Stimulated activated CD4-positive, alpha-beta T cell treated with anti-CD3 and anti-CD28 coated beads, Interleukin-1b, Interleukin-23, amount 100 ng/mL, for 24 hours (primary cell): ENCODE data around the gene TEX19.
"Not testable (repeated sequence)": the region's sequence is repeated elsewhere in the genome, so short reads cannot be mapped to it uniquely, and the experiment has no call there.

Experiments used
- DNase-seq, 4 experiments: peaks; one replicate each; pipeline ENCODE4 v3.0.0-alpha.2; 2020; ENCODE audit warnings: low read depth in 4 of 4, low spot score in 1 of 4

The TEX19 gene

GRCh38 chr17:82353484-82353883 lies 5.6 kb upstream of the TEX19 start:
- DNase-seq = no peak

DNA sequence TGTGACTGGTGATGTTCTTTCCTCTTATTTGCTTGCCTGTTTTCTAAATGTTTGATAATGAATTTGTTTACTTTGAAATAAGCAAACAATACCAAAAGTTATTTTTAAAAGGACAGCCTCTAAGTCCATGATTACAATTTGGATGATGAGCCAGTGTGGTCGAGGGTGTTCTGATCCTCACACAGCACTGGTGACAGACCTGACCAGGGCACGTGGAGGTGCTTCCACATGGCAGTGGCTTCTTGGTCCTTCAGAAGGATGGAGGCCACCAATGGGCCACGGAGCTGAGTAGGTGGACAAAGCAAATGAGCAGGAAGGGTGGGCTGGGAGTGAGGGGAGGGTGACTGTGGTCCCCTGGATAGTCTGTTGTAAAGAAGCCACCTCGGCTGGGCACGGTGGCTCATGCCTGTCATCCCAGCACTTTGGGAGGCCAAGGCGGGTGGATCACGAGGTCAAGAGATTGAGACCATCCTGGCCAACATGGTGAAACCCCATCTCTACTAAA lies 4.2 kb upstream of the TEX19 start:
- no peak for DNase-seq

DNA sequence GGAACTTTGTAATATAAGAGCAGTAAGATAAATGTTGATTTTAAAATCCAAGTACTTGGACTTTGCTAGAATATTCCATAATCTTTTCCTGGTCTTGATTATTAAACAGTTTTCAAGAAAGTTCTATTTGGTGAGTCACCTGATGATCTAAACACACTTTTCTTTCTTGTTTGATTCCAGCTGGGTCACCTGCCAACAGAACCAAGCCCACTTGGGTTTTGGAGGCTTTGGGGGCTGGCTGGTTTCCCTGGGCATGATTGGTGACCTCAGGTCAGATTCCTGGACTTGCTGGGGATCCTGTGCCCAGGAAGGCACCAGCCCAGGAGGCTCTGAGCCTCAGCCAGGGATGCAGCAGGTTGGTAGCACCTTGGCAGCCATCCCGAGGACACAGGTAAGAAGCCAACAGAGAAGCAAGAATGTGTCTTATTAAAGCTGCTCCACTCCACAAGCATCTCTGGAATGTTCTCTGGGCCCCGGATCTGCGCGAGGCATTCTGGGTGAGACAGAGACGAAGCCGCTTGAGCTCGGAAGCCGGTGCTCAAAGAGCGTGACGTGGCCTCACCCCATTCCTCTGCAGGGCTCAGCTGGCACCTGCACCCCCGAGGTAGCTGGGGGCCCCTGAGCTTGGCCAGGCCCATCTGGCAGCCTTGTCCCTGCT lies 3.1 kb upstream of the TEX19 start:
- DNase-seq = no peak

DNA sequence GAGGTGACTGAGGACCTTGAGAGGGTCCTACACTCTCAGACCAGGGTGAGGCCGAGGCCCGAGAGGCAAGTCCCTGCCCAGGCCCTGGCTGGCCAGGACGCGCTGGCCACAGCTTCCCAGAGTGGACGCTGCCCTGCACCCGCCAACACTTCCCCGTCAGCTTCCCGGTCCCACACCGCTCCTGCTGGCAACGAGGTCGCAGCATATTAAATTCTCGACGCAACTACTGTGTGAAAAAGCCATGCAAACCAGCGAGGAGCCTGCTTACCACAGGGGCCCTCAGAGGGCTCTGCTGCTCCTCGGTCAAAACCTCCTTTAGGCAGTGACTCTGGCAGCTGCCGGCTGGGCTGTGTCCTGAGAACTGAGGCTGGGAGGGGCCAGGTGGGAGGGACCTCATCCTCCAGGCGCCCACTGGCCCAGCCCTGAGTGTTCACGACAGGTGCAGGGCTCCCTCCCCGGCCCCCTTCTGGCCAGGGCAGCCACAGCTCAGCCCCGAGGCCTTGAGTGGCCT lies 2.1 kb upstream of the TEX19 start:
- DNase-seq = no peak

DNA sequence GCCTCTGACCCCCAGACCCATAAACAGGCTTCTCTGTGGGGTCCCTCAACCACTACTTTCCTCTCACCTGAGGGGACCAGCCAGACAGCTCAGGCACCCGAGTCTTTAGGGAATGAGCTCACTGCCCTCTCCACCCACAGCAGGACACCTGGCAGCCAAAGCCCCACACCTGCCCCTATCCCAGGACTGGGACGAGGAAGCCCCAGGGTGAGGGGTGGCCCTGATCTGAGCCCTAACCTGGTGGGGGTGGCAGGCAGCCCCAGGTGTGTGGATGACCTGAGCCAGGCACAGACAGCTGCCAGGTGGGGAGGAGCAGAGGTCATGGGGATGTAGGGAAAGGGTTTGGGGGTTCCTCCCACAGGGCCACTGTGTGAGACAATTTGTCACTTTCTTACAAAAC lies 1.7 kb upstream of the TEX19 start:
- DNase-seq = no peak

DNA sequence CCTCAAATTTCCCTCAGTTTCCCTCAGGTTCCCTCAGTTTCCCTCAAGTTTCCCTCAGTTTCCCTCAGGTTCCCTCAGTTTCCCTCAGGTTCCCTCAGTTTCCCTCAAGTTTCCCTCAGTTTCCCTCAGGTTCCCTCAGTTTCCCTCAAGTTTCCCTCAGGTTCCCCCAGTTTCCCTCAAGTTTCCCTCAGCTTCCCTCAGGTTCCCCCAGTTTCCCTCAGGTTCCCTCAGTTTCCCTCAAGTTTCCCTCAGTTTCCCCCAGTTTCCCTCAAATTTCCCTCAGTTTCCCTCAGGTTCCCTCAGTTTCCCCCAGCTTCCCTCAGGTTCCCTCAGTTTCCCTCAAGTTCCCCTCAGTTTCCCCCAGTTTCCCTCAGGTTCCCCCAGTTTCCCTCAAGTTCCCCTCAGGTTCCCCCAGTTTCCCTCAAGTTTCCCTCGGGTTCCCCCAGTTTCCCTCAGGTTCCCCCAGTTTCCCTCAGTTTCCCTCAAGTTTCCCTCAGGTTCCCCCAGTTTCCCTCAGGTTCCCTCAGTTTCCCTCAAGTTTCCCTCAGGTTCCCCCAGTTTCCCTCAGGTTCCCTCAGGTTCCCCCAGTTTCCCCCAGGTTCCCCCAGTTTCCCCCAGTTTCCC lies 516 bp downstream of the TEX19 start:
- DNase-seq = not testable (repeated sequence)

GRCh38 chr17:82361885-82362633 lies 3.0 kb downstream of the TEX19 start:
- DNase-seq = no peak

- no peak for DNase-seq
These were observed 6.7 kb downstream of the TEX19 start for GRCh38 chr17:82365606-82366295.

GRCh38 chr17:82366749-82367148 lies 7.7 kb downstream of the TEX19 start:
- no peak for DNase-seq

GRCh38 chr17:82367724-82368524 lies 8.9 kb downstream of the TEX19 start:
- no peak for DNase-seq

- no peak for DNase-seq
These were observed 10.2 kb downstream of the TEX19 start for GRCh38 chr17:82369211-82369610.

DNA sequence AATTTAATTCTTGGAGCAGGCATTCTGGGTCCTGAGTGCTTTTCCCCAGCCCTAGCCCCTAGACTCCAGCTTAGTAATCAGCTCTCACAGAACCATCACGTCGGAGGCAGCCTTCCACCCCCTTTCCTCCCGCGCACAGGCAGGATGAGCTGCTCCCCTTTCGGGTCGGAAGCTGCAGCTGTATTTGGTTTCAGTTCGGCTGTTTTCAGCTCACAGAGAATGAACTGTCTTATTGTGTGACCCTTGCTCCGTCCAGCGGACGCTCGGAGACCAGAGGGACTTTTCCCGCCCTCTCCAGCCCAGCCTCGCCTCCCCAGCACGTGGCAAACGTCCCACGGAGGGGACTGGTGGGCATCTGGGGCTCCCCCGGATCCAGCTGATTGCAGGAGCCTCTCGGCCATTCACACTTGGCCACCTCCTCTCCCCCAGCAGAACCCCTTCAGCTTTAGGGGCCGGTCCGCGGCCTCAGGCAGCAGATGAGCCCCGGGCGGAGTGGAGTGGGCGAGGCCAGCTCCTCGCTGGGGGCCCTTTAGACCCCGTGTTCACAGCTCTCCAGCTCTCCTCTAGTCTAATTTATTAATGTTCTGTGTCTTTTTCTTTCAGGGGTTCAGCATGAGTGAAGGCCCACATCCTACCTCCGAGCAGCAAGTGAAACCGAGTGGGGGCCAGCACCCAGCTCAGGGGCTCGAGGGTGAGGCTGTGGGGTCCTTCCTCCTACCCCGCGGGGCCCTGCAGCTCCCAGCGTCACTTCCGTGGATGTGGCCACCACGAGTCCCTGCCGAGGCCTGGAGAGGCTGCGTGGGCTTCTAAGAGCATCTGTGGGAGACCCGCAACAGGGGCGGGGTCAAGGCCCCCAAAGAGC lies 11.7 kb downstream of the TEX19 start:
- DNase-seq = no peak

GRCh38 chr17:82371333-82372248 lies 12.5 kb downstream of the TEX19 start, which contains the start of gene UTS2R:
UTS2R (plus strand) TSS chr17:82371765; CDS start chr17:82374325, 2,560 bp downstream.
- no peak for DNase-seq

GRCh38 chr17:82372249-82373071 lies 13.4 kb downstream of the TEX19 start:
- no peak for DNase-seq

DNA sequence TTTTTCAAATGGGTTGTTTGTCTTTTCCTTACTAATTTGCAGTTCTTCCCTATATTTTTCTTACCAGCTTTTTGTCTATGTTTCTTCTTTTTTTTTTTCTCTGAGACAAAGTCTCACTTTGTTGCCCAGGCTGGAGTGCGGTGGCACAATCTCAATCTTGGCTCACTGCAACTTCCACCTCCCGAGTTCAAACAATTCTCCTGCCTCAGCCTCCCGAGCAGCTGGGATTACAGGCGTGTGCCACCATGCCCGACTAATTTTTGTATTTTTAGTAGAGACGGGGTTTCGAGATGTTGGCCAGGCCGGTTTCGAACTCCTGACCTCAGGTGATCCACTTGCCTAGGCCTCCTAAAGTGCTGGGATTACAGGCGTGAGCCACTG lies 14.0 kb downstream of the TEX19 start:
- DNase-seq = not testable (repeated sequence)

- no peak for DNase-seq
These were observed 14.9 kb downstream of the TEX19 start for GRCh38 chr17:82373731-82374625.
